Anterior cingulate cortex (tissue), 58 donors: ENCODE measurements around the gene TUBGCP3.
A peak's percentile ranks its signal among the peaks of the same experiment; 100 is the strongest.

Experiments used
- DNase-seq, 58 donors: peaks; one replicate each; lab custom pipeline; 2025; lab: John Stamatoyannopoulos, UW

The TUBGCP3 gene

DNA sequence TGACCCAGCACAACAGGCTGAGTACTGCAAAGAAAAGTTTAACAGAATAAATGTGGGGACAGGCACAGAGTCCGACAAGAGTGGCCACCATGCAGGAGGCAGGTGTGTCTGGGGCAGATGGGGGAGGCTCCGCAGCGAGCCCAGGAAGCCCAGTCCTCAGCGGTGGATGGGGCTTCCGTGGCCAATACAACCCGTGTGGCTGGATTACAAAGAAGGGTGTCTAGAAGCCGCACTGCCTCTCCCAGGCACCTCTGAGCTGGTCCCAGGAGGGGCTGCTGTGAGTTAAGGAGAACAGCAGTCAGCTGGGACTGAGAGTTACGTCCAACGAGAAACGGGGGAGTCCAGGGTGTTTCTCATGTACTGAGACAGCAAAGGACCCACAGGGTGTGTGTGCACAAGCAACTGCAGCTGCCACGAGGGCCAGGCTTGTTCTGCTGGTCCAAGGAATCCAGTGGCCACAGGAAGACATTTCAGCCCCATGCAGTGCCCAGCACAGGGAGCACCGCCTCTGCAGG lies 141.5 kb downstream of the TUBGCP3 start:
- DNase-seq, result no peak

DNA sequence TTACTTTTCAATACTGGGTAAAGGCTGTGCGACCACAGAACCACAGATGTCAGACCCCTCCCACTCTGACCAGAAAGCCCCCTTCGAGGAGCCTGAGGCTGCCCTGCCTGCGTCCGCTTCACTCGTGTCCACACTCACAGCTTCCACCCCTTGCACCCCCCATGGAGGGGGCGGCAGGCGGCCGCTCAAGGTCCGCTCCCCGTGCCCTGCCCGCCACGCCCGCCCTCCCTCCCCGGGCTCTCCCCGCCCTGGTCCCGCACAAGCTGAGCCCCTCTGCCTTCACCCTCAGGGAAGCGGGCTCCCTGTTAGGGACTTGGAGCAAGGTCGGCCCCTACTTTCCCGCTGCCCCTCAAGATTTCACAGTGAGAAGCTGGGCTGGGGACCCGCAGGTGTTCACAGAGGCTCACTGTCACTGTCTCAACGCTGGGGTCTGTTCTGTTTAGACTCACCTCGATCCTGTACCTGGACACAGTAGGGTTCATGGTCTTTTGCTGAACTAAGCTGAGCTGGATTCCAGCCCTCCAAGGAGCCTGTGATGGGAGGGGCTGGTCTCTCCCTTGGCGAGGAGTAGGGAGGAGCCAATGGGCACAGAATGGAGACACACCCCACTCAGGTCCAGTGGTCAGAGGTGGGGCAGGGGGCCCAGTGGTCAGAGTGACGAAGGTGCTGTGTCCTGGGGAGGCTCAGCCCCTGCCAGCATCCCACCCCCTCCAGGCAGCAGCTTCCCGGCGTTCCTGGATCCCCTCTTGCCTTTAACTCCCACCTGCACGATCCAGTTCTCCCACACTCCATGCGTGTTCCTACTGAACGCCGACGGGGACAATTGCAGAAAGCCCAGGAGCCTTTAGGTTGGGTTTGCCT lies 142.3 kb downstream of the TUBGCP3 start:
- DNase-seq, result no peak

DNA sequence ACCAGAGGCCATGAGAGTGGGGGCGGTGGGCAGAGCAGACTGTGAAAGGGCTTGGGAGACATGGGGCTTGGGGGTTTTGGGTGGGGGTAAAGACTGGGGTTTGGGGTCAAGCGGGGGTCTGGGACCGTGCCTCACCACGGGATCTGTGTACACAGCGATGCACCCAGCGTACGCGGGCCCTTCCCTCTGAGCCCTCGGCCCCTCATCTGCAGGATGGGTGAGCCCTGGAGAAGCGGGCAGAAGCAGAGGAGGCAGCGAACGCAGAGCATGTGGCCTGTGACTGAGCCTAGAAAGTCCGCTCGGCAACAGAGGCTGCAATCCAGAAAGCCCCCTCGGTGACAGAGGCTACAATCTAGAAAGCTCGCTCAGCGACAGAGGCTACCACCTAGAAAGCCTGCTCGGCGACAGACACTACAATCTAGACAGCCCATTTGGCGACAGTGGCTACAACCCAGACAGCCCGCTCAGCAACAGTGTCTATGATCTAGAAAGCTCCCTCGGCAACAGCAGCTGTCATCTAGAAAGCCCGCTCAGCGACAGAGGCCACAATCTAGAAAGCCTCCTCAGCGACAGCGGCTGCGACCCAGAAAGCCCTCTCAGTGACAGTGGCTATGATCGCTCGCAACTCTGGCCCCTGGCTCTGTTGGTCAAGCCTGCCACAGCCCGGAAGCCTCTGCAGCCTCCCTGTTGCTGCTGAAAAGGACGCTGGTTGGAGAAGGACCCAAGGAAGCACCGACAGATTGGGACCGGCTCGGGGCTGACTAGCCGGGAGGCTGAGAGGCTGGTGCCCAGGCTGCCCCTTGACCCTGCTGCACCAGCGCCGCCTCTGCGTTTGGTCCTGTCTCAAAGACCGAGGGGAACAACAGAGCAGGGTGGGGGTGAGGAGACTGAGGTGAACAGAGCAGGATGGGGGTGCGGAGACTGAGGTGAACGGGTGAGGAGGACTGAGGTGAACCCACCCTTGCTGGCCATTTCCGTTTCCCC lies 143.2 kb downstream of the TUBGCP3 start:
- DNase-seq, result no peak

DNA sequence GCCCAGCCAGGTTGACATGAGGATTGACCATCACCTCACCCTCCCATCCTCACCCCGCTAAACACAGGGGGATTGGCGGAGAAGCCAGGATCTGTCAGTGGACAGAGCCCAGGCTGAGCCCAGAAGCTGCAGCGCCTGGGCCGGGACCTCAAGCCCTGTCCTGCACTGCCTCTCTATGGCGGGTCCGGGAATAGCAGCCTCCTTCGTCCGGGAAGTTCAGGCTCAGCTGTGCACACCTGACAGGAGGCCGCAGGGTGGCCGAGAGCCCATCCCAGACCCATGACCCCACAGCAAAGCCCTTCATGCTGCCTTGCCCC lies 144.0 kb downstream of the TUBGCP3 start:
- peak in 47 of 58 donors; percentile 11 to 79 (median 28) for DNase-seq

DNA sequence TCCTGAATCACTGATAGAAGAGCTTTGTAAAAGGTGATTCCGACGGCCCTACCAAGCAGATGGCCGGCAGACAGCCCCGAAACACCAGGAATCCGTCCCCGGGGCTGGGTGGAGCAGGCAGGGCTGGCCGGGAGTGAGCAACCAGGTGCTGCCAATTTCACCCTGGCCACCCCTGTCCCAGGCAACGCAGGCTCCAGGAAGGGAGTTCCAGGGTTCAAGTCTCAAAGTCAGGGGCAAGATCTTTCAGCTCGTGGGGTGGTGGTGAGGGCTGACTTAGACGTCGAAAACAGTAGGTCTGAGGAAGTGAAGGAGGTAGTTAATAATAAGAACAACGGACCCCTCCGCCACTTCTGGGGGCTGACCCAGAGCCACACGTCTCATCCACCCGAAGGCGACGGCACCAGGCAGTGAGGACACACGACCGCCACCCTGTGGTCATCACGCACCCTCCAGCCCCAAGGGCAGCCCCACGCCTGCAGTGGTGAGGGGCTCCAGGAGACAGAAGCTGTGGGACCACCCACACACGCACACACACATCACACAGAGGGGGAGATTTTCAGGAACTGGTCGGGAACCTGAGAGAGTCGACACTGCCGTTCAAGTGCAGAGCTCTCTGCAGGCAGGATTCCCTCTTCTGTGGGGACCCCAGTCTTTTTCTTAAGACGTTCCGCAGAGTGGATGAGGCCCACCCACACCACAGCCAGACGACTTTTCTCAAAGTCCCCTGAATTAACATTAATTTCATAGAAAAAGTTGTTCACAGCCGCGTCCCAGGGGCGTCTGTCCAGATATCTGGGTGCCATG lies 144.6 kb downstream of the TUBGCP3 start:
- DNase-seq, result peak in 3 of 58 donors; percentile 6 to 26 (median 19)

DNA sequence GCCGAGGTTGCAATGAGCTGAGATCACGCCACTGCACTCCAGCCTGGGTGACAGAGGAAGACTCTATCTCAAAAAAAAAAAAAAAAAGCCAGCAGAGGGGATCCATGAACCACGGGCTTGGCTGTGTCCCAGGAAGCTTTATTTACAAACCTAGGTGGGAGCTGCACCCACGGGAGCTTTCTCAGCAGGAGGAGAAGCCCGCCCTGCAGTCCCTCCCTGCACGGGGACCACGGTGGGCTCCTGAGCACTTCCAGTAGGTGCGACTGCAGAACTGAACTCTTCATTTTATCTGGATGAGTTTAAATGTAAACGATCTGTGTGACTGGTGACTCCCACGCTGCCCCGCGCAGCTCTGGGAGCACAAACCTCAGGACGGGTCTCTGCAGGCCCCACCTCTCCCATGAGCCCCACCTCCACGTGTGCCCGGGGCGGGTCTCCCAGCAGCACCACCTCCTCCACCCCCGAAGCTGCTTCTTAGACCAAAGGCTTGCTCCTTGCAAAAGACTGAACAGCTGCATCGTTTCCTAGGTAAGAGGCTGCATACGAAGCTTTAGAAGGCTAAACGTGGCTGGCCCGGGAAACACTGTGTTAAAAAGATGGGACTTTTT lies 145.4 kb downstream of the TUBGCP3 start:
- DNase-seq, result no peak

GRCh38 chr13:112441779-112442310 lies 146.1 kb downstream of the TUBGCP3 start:
- no peak for DNase-seq

DNA sequence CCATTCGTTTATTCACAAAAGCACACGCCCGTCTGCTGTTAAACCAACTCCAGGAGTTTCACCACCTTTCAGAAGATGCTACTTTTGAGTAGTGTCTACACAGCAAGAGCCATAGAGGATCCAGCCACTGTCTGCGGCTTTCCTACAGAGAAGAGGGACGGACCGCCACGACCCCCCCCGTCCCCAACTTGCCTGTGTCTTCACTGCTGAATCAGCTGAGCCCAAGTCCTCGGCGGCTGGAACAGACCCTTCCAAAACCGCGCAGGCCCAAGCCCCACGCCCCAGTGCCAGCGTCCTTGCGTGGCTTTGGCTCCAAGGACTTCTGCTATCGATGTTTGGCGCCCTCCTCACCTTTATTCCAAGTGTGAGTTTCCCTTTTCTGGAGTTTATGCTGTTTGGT lies 146.7 kb downstream of the TUBGCP3 start:
- DNase-seq, result no peak

DNA sequence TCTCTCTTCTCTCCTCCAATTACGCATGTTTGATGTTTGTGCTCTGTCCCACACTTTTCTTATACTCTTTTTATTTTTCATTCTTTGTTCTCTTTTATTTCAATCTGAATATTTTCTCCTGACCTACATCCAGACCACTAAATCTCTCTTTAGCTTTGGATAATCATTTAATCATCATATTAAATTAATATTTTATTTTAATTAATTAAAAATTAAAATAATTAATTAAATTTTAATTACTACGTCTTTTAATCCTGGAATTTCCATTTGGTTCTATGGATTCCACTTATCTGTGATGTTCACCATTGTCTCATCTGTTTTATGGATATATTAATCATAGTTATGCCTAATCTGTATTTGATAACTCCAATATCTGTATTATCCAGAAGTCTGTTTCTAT lies 149.4 kb downstream of the TUBGCP3 start:
- no peak for DNase-seq

DNA sequence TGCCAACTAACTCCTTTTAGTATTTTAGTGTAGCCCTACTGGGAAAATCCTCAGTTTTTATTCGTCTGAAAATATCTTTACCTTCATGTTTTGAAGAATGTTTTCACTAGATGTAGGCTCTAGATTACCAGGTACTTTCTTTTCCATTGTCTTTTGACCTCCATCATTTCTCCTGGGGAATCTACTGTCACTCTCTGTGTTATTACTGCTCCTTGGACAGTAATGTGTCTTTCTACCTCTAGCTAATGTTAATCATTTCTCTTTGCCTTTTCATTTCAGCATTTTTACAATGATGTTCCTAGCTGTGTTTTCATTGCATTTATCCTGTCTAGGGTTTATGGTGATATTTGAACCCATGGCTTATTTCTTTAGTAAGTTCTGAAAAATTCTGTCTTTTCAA lies 149.9 kb downstream of the TUBGCP3 start:
- no peak for DNase-seq

GRCh38 chr13:112435973-112436372 lies 152.0 kb downstream of the TUBGCP3 start:
- no peak for DNase-seq
